HK-2 (cell line): ENCODE measurements around the gene SENP7.
"Not testable (repeated sequence)": the region's sequence is repeated elsewhere in the genome, so short reads cannot be mapped to it uniquely, and the experiment has no call there.

ENCODE experiments used
- DNase-seq: peaks from one replicate; pipeline ENCODE4 v3.0.0-alpha.2; 2018; ENCODE audit not compliant: unreplicated experiment

Gene SENP7

GRCh38 chr3:101329016-101329673, 183.9 kb downstream of the SENP7 start:
- no peak for DNase-seq

GRCh38 chr3:101325393-101326134, 187.4 kb downstream of the SENP7 start:
- no peak for DNase-seq

DNA sequence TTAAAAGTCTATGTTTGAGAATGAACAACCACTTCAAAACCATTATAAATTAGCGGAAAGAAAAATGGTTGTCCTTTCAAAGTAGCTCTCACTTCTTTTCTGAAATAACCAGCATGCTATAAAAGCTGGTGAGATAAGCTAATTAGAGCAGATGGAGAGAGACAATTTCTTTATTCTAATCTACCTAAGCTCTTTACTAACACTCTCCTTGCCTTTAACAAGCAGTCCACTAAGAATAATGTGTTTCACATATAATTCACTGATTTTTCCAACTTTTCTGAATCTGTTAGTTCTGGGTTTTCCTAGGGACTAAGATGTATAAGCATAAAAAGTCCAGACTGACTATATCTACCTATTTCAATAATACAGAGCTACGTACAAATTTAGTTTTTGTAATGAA, 192.5 kb downstream of the SENP7 start, which contains the start of gene IMPG2:
TSS of gene IMPG2 (minus strand) at position 101 of the 400 bp plus-strand sequence. CDS start 203 bp downstream, outside the sequence.
- DNase-seq, result no peak

DNA sequence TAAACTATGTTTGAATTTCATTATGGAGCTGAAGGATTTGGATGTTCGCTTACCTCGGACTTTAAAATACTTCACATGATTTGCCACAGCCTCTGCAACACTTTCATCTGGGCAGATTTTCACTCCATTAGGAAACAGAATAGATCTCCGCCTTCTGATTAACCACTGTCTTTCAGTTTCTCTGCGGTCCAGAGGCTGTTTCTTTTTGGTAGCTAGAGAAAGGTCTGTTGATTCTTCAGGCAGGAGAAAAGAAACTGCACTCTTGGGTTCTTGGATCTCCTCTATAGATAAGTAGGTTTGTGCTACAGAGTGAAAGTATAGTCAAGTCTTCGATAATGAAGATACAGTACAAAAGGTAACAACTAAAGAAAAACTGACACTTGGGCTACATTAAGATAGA, 193.5 kb downstream of the SENP7 start:
- no peak for DNase-seq

GRCh38 chr3:101312545-101312944, 200.5 kb downstream of the SENP7 start:
- no peak for DNase-seq

GRCh38 chr3:101311676-101312075, 201.3 kb downstream of the SENP7 start:
- DNase-seq, result no peak

DNA sequence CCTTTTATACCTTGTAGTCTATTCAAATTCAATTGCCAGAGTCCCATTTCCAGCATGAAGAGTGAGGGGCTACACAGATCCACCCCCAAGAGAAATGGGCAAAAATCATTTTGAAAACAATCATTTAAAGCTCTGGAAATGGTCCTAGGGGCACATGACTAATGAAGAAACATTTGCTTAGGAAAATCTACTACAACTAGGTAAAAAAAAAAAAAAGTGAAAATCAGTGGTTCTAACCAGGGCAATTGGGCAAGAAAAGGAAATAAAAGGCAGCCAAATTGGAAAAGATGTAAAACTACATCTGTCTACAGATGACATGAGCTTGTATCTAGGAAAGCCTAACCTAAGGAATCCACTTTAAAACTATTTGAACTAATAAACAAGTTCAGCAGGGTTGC, 202.0 kb downstream of the SENP7 start:
- DNase-seq, result no peak

GRCh38 chr3:101308147-101308772, 204.8 kb downstream of the SENP7 start:
- DNase-seq, result not testable (repeated sequence)

DNA sequence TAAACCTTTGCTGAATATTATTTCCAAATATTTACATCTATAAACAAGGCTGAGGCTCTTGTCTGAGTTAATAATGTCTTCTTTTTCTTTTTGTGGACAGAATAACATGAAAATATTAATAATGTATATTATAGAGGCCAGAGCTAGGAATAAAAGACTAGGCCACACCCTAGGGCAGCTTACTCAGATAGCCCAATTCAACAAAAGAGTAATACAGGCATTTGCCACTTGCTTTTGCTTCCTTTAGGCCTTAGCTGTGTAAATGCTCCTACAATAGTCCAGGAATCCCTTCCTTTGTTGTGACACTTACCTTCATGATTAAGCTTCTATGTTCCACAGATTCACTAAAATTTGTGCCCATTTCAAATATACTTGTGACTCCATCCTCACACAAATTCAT, 209.2 kb downstream of the SENP7 start:
- no peak for DNase-seq

DNA sequence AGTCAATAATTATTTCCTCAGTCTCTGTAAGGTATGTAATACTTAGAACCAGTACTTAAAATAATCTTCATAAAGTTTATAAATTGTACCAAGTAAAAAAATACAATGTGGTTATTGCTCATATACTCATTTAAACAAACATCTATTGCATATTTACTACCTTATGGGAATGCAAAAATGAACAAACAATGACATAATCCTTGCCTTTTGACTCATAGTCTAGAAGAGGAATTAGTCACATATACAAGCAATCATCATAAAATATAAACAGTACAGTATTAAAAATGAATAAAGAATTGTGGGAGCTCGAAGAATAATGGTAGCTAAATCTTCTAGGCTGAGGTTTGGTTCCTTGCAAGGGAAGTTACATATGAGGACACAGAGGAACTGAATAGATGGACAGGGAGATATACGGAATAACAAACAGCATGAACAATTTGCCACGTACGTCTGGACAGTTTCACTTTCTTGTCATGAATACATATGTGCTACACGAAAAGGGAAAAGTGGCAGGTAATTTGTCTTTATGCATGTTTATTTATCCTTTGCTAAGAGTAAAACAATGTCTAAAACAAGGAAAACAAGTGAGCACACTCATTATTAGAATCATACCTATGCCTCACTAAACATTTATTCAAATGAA, 209.8 kb downstream of the SENP7 start:
- no peak for DNase-seq

GRCh38 chr3:101300073-101300472, 212.9 kb downstream of the SENP7 start:
- no peak for DNase-seq

- no peak for DNase-seq
Measured at GRCh38 chr3:101292027-101292426, 221.0 kb downstream of the SENP7 start.

- DNase-seq, result no peak
Measured at GRCh38 chr3:101288294-101288693, 224.7 kb downstream of the SENP7 start.

GRCh38 chr3:101284757-101285156, 228.3 kb downstream of the SENP7 start:
- no peak for DNase-seq

- no peak for DNase-seq
Measured at GRCh38 chr3:101281521-101282030, 231.4 kb downstream of the SENP7 start.

DNA sequence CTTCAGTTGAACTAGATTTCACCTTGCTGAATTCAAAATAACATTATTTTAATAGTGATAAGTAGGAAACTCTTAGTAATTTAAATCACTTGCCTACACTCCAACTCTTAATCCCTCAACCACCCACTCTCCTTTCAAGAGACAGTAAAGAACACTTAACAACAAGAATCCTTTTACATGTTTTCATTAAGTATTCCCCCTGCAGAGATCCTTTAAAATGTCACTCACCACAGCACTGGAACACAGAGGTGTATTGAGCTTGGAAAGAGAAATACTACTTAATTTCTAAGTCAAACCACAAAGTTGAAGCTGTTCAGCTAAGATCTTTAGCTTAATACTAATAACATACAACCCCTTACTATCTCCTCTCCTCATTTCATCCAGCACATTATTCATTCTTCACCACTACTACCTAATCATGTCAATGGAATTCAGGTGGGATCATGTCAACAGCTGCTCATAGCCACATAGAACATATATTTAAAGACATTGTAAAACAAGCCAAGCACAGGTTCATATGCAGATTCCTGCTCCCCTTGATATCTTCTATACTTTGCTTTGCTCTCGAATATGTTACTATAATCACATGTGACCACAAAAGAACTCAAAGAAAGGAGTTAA, 233.1 kb downstream of the SENP7 start:
- no peak for DNase-seq

DNA sequence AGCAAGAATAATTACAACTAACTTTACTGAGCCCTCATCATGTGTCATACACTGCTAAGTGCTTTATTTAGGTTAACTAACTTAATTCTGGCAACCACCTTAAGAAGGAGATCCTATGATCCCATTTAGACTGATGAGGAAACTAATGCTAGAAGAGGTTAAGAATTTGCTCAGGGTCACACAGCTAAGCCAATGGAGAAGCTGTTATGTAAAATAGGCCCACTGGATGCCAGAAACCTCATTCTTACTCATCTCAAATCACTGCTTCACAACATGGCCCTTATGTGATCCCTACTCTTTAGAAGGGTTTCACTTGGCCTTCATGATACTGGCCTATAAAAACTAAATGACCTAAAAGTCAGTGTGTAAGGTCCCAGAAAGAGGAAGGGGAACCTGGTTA, 233.8 kb downstream of the SENP7 start:
- no peak for DNase-seq

GRCh38 chr3:101278727-101279126, 234.3 kb downstream of the SENP7 start:
- DNase-seq, result no peak
